DND-41 (cell line): ENCODE measurements around the gene PRSS38.

Source experiments
- ATAC-seq: fragments of 200-7000 bp; cut with Tn5 transposase; 3 replicates; pipeline ENCODE4 v1.9.1; 2021; ENCODE audit warnings: low read depth; ENCODE audit not compliant: insufficient read depth
- DNase-seq: peaks from one replicate; pipeline ENCODE4 v3.0.0-alpha.2; 2020
- H2AFZ ChIP-seq: 2 replicates; pipeline ENCODE4 v1.6.0; 2012; ENCODE audit warnings: low read depth, low read length
- H3K27ac ChIP-seq: 2 replicates; pipeline ENCODE4 v1.5.1; 2012; ENCODE audit warnings: low read length, inconsistent platforms
- H3K27me3 ChIP-seq: fragments of 200-600 bp; sonication (generic); 2 replicates; pipeline ENCODE4 v1.6.0; 2012; ENCODE audit warnings: low read length, mild to moderate bottlenecking, inconsistent platforms; ENCODE audit not compliant: insufficient read depth, poor library complexity
- H3K36me3 ChIP-seq: 2 replicates; pipeline ENCODE4 v1.5.1; 2012; ENCODE audit warnings: low read length, inconsistent platforms; ENCODE audit not compliant: insufficient read depth
- H3K4me1 ChIP-seq: 2 replicates; pipeline ENCODE4 v1.5.1; 2012; ENCODE audit warnings: mild to moderate bottlenecking, low read length; ENCODE audit not compliant: insufficient read depth
- H3K4me2 ChIP-seq: 2 replicates; pipeline ENCODE4 v1.6.0; 2012; ENCODE audit warnings: mild to moderate bottlenecking, moderate library complexity, low read length, inconsistent platforms; ENCODE audit not compliant: insufficient read depth
- H3K4me3 ChIP-seq, 2 experiments: fragments of 200-600 bp in 1 of 2; shearing (Covaris generic) in 1 of 2; 2 replicates each; pipeline ENCODE4 v1.5.1; 2012 to 2016; ENCODE audit warnings: inconsistent platforms in 2 of 2, low read length in 2 of 2, mild to moderate bottlenecking in 2 of 2, low read depth in 1 of 2, moderate library complexity in 1 of 2
- H3K79me2 ChIP-seq: 2 replicates; pipeline ENCODE4 v1.6.0; 2012; ENCODE audit warnings: low read length, inconsistent platforms; ENCODE audit not compliant: insufficient read depth
- H3K9ac ChIP-seq: 2 replicates; pipeline ENCODE4 v1.6.0; 2012; ENCODE audit warnings: low read depth, mild to moderate bottlenecking, inconsistent platforms, low read length, moderate library complexity
- H3K9me3 ChIP-seq: 2 replicates; pipeline ENCODE4 v1.5.1; 2012; ENCODE audit warnings: low read length, moderate library complexity, mild to moderate bottlenecking, inconsistent platforms; ENCODE audit not compliant: insufficient read depth, severe bottlenecking
- H4K20me1 ChIP-seq: 2 replicates; pipeline ENCODE4 v1.6.0; 2012; ENCODE audit warnings: low read length; ENCODE audit not compliant: insufficient read depth
- CTCF ChIP-seq: IDR thresholded peaks from 2 replicates; pipeline ENCODE4 v1.5.1; 2012; ENCODE audit warnings: borderline replicate concordance, low read length, moderate library complexity, mild to moderate bottlenecking; ENCODE audit not compliant: poor library complexity, severe bottlenecking; ENCODE audit errors: extremely low read depth
- EZH2 ChIP-seq: IDR thresholded peaks from 3 replicates; pipeline ENCODE4 v1.6.1; 2012; ENCODE audit warnings: borderline replicate concordance, low read depth, mild to moderate bottlenecking, moderate library complexity, low read length, inconsistent platforms; ENCODE audit not compliant: severe bottlenecking

The PRSS38 gene

GRCh38 chr1:227848430-227848932, 33.0 kb downstream of the PRSS38 start:
- Histone ChIP-seq H3K9me3 (peaks cover 7% of the 10 kb centered on the region), H3K4me3 (no peak overlapping the region), H3K79me2 (no peaks in the 10 kb centered on the region), H2AFZ (no peak overlapping the region), H3K4me2 (no peak overlapping the region), H3K27me3 (no peaks in the 10 kb centered on the region), H4K20me1 (no peaks in the 10 kb centered on the region), H3K9ac (no peak overlapping the region), H3K4me1 (no peaks in the 10 kb centered on the region), H3K36me3 (no peaks in the 10 kb centered on the region), H3K27ac (no peak overlapping the region)
- TF ChIP-seq CTCF: no peak
- no peak for TF ChIP-seq EZH2
- ATAC-seq (no peak), DNase-seq (no peak)

DNA sequence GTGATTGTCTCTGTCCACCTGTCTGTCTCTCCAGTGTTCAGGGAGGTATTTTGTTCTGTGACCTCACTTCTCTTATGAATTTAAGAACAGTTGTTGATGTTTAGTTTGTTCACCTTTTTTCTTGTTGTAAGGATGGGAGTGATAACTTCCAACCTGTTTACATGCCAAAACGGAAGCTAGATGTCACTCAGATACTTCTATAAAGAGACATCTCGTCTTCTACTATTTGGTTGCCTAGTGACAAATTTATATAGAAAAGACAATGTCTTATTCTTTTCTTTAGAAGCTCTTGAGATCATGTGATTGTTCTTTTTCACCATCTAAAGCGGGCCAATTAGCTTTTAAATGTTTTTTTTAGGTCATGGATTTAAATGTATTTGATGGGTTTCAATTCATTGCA, 33.8 kb downstream of the PRSS38 start:
- no peak overlapping the region for H3K4me3 ChIP-seq
- no peak for ATAC-seq
- no peaks in the 10 kb centered on the region for H3K27me3 ChIP-seq
- H3K36me3 ChIP-seq: no peaks in the 10 kb centered on the region
- H2AFZ ChIP-seq: no peak overlapping the region
- no peak for DNase-seq
- H3K4me2 ChIP-seq: no peak overlapping the region
- no peaks in the 10 kb centered on the region for H3K4me1 ChIP-seq
- peaks cover 7% of the 10 kb centered on the region for H3K9me3 ChIP-seq
- H3K9ac ChIP-seq: no peak overlapping the region
- H3K79me2 ChIP-seq: no peaks in the 10 kb centered on the region
- no peak overlapping the region for H3K27ac ChIP-seq
- H4K20me1 ChIP-seq: no peaks in the 10 kb centered on the region
- TF ChIP-seq EZH2: no peak

- Histone ChIP-seq H3K27ac (no peak overlapping the region), H3K4me2 (no peak overlapping the region), H4K20me1 (no peaks in the 10 kb centered on the region), H3K9ac (no peak overlapping the region), H3K9me3 (no peaks in the 10 kb centered on the region), H3K36me3 (no peaks in the 10 kb centered on the region), H3K4me1 (no peaks in the 10 kb centered on the region), H3K4me3 (no peak overlapping the region), H3K27me3 (no peaks in the 10 kb centered on the region), H2AFZ (no peak overlapping the region), H3K79me2 (no peaks in the 10 kb centered on the region)
- no peak for TF ChIP-seq EZH2
- TF ChIP-seq CTCF: no peak
- no peak for ATAC-seq
- DNase-seq: no peak
Measured at GRCh38 chr1:227854189-227854588, 38.7 kb downstream of the PRSS38 start.

GRCh38 chr1:227855687-227856086, 40.2 kb downstream of the PRSS38 start:
- Histone ChIP-seq H3K4me3 (no peak overlapping the region), H3K4me1 (no peaks in the 10 kb centered on the region), H3K36me3 (no peaks in the 10 kb centered on the region), H2AFZ (no peak overlapping the region), H3K9me3 (no peaks in the 10 kb centered on the region), H3K79me2 (no peaks in the 10 kb centered on the region), H3K27ac (no peak overlapping the region), H4K20me1 (no peaks in the 10 kb centered on the region), H3K9ac (no peak overlapping the region), H3K27me3 (no peaks in the 10 kb centered on the region), H3K4me2 (no peak overlapping the region)
- no peak for ATAC-seq
- TF ChIP-seq EZH2: no peak
- no peak for TF ChIP-seq CTCF
- no peak for DNase-seq
